Measurements from ENCODE around the gene CHML.
A peak's percentile ranks its signal among the peaks of the same experiment; 100 is the strongest.

Gene CHML

DNA sequence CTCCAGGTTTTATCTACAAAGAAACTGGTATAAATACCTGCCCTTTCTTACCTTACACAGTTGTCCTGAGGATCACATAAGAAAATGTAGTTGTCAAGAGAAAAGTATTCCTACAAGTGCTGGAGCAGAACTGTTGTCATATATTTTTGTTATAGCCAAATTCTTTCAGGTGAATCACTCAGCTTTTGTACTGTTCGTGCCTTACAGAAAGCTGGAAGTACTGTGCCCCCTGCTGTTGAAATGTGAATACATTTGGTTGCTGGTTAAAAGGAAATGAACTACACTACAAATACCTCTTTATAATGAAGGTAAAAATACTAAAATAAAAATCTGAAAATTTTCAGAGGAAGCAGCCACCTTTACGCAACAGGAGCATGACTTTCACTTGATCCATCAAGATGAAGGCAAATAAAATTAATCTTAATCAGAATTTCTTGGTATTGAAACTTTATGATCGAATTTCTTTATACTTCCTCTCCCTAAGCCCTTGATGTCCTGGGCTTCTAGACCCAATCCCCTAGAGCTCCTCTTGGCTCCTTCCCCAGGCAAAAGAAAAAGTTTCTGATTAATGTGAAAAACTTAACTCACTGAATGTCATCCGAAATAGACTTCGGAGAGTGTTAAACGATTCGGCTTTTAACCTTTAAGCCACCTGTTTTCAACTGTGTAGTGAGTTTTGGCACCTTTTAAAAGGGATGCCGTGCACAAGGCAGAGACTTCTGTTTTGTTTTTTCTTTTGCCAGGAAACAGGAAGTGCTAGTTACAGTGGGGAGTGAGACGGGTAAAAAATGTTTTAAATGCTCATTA is 12.5 kb downstream of the CHML start:
- H3K4me2 ChIP-seq = peak overlapping the region; percentile 66
- H3K36me3 ChIP-seq = peaks cover 32% of the 10 kb centered on the region

GRCh38 chr1:241624935-241625334 is 15.2 kb downstream of the CHML start:
- Histone ChIP-seq H3K9me3 (no peaks in the 10 kb centered on the region), H3K4me3 (no peak overlapping the region), H3K4me1 (peaks cover 28% of the 10 kb centered on the region), H3K4me2 (no peak overlapping the region), H3K27ac (no peak overlapping the region), H4K20me1 (0 out of 2 replicates have a peak, but pooled peaks cover 5% of the 10 kb centered on the region), H3K36me3 (peaks cover 36% of the 10 kb centered on the region), H3K27me3 (no peaks in the 10 kb centered on the region), H3K9ac (no peak overlapping the region)
- TF ChIP-seq Cebpa-rat (IDR thresholded peaks at IDR 0.05) = no peak

More for the DNA sequence above, 12.5 kb downstream of the CHML start:
- H3K9ac ChIP-seq = 0 out of 2 replicates have a peak overlapping the region, but pooled peaks have one; percentile 26
- H3K9me3 ChIP-seq = no peaks in the 10 kb centered on the region
- 0 out of 2 replicates have a peak, but pooled peaks cover 5% of the 10 kb centered on the region for H4K20me1 ChIP-seq
- peak overlapping the region; percentile 46 for H3K4me3 ChIP-seq
- H3K4me1 ChIP-seq = peaks cover 54% of the 10 kb centered on the region
- no peaks in the 10 kb centered on the region for H3K27me3 ChIP-seq
- no peak for TF ChIP-seq Cebpa-rat (IDR thresholded peaks at IDR 0.05)
- peak overlapping the region; percentile 6; the same call in 1 of the 2 replicates for H3K27ac ChIP-seq

GRCh38 chr1:241622669-241623068 is 17.5 kb downstream of the CHML start:
- no peak for TF ChIP-seq Cebpa-rat (IDR thresholded peaks at IDR 0.05)
- H3K4me3 ChIP-seq = no peak overlapping the region
- no peak overlapping the region for H3K27ac ChIP-seq
- H3K9me3 ChIP-seq = no peaks in the 10 kb centered on the region
- peaks cover 42% of the 10 kb centered on the region for H3K36me3 ChIP-seq
- H3K9ac ChIP-seq = no peak overlapping the region
- no peaks in the 10 kb centered on the region for H3K27me3 ChIP-seq
- no peak overlapping the region for H3K4me2 ChIP-seq
- peaks cover 5% of the 10 kb centered on the region for H3K4me1 ChIP-seq
- 0 out of 2 replicates have a peak, but pooled peaks cover 4% of the 10 kb centered on the region for H4K20me1 ChIP-seq

DNA sequence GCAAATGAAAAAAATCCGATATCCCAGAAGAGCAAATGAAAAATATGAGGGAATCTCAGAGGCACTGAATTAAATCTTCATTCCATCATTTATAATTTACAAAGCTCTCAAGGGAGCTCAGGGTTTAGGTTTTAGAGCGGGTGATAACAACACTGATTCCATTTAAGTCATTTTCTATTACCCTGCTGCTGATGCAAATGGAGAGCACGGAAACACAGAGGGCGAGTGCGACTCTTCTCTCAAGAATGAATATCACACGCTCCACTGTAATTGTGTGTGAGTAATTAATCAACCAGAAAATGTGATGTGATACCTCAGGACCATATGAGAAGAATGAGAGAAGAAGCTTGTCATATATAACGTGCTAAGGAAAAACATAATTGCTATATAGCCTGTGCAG is 22.7 kb downstream of the CHML start:
- Histone ChIP-seq H3K27me3 (no peaks in the 10 kb centered on the region), H3K9ac (no peak overlapping the region), H4K20me1 (no peaks in the 10 kb centered on the region), H3K9me3 (no peaks in the 10 kb centered on the region), H3K4me3 (no peak overlapping the region), H3K4me1 (no peaks in the 10 kb centered on the region), H3K27ac (no peak overlapping the region), H3K36me3 (peaks cover 24% of the 10 kb centered on the region), H3K4me2 (no peak overlapping the region)
- no peak for TF ChIP-seq Cebpa-rat (IDR thresholded peaks at IDR 0.05)

GRCh38 chr1:241615043-241615974 is 24.9 kb downstream of the CHML start:
- Histone ChIP-seq H3K4me2 (no peak overlapping the region), H3K27ac (no peak overlapping the region), H3K9me3 (no peaks in the 10 kb centered on the region), H3K4me3 (no peak overlapping the region), H3K4me1 (no peaks in the 10 kb centered on the region), H3K9ac (no peak overlapping the region), H3K27me3 (no peaks in the 10 kb centered on the region), H3K36me3 (peaks cover 14% of the 10 kb centered on the region), H4K20me1 (0 out of 2 replicates have a peak, but pooled peaks cover under 1% of the 10 kb centered on the region)
- TF ChIP-seq Cebpa-rat (IDR thresholded peaks at IDR 0.05) = no peak

GRCh38 chr1:241614572-241614971 is 25.6 kb downstream of the CHML start:
- Histone ChIP-seq H3K27ac (no peak overlapping the region), H4K20me1 (peaks cover 7% of the 10 kb centered on the region; the same call in 1 of the 2 replicates), H3K9ac (no peak overlapping the region), H3K4me3 (no peak overlapping the region), H3K27me3 (no peaks in the 10 kb centered on the region), H3K36me3 (peaks cover 18% of the 10 kb centered on the region), H3K4me1 (no peaks in the 10 kb centered on the region), H3K4me2 (no peak overlapping the region), H3K9me3 (no peaks in the 10 kb centered on the region)
- no peak for TF ChIP-seq Cebpa-rat (IDR thresholded peaks at IDR 0.05)

GRCh38 chr1:241614144-241614543 is 26.0 kb downstream of the CHML start:
- H3K27me3 ChIP-seq = no peaks in the 10 kb centered on the region
- no peak overlapping the region for H3K4me3 ChIP-seq
- H3K36me3 ChIP-seq = peaks cover 18% of the 10 kb centered on the region
- H3K4me1 ChIP-seq = no peaks in the 10 kb centered on the region
- peaks cover 12% of the 10 kb centered on the region; the same call in 1 of the 2 replicates for H4K20me1 ChIP-seq
- no peak overlapping the region for H3K27ac ChIP-seq
- H3K4me2 ChIP-seq = no peak overlapping the region
- no peak for TF ChIP-seq Cebpa-rat (IDR thresholded peaks at IDR 0.05)
- H3K9ac ChIP-seq = no peak overlapping the region
- H3K9me3 ChIP-seq = no peaks in the 10 kb centered on the region

DNA sequence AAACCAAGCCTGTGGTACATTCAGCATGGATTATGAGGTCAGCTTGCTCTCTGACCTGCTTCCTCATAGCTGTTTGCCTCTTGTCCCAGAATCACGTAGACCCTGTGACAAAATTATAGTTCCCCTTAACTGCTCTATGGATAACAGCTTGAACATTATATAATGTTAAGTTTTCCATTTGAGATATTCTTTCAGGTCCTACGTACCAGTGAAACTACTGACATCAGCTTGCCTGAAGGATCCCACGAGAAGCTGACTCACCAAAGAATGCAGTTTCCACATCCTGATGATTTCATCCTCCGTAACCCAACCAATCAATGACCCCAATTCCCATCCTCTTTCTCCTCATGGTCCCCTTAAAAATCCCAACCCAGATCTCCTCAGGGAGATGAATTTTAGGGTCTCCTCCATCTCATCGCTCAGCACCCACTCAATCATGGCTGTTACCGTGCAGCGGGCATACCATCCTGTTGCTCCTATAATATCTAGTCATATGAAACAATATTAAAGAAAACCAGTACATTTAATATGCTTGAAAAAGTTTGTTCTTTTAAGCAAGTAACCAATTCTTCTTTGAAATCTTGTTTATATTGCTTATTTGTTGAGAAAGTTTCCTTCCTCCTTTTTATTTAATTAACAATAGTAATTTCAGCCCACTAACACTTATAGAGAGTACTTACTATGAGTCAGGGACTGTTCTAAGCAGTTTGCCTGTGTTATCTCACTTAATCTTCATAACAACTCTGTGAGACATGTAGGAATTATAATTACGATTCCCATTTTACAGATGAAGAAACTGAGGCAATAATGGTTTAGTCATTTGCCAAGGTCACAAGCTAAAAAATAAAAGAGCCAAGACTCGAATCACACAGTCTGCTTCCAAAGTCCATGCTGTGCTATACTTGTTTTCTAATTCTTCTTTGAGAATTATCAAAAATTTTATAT is 27.4 kb downstream of the CHML start:
- H3K4me2 ChIP-seq = no peak overlapping the region
- no peaks in the 10 kb centered on the region for H3K9me3 ChIP-seq
- no peak overlapping the region for H3K9ac ChIP-seq
- H3K4me3 ChIP-seq = no peak overlapping the region
- H4K20me1 ChIP-seq = peaks cover 14% of the 10 kb centered on the region; the same call in 1 of the 2 replicates
- H3K36me3 ChIP-seq = peaks cover 12% of the 10 kb centered on the region
- H3K27me3 ChIP-seq = no peaks in the 10 kb centered on the region
- no peak for TF ChIP-seq Cebpa-rat (IDR thresholded peaks at IDR 0.05)
- no peak overlapping the region for H3K27ac ChIP-seq
- H3K4me1 ChIP-seq = no peaks in the 10 kb centered on the region

DNA sequence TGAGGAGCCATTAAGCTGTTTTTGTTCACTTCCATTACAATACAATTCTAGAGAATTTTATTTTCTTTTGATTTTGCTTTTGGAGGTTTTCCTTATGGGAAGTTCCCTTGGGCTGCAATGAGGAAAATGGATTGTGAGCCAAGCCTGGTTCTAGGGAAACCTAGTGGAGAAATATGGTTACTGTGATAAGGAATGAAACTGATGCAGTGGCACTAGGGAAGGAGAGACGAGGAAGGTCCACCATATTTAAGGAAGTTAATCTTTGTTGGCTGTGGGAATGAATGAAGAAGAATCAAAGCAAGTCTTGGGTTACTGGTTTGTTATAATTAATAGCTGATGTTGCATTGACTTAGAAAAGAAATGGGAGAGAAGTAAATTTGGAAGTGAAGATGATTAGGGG is 28.4 kb downstream of the CHML start:
- peaks cover 14% of the 10 kb centered on the region; the same call in 1 of the 2 replicates for H4K20me1 ChIP-seq
- no peaks in the 10 kb centered on the region for H3K27me3 ChIP-seq
- H3K4me1 ChIP-seq = no peaks in the 10 kb centered on the region
- H3K27ac ChIP-seq = no peak overlapping the region
- no peak overlapping the region for H3K4me3 ChIP-seq
- H3K9ac ChIP-seq = no peak overlapping the region
- TF ChIP-seq Cebpa-rat (IDR thresholded peaks at IDR 0.05) = no peak
- H3K36me3 ChIP-seq = peaks cover 12% of the 10 kb centered on the region; the same call in 1 of the 2 replicates
- no peaks in the 10 kb centered on the region for H3K9me3 ChIP-seq
- no peak overlapping the region for H3K4me2 ChIP-seq

Data from BLaER1 (cell line).